Body of pancreas (tissue), 4 donors: ENCODE data around the gene ULK4. TPM values are rescaled to one million over a fixed set of nuclear protein-coding genes. Genes with fewer than 3 reads are reported as not detected.
"Not testable (repeated sequence)": the region's sequence is repeated elsewhere in the genome, so short reads cannot be mapped to it uniquely, and the experiment has no call there.

ENCODE experiments used
- ATAC-seq: fragments of 150-250 bp; one replicate; pipeline ENCODE4 v1.9.1; 2016
- DNase-seq, 4 donors: peaks; one replicate each; pipeline ENCODE4 v3.0.0-alpha.2; 2019
- H3K27ac ChIP-seq, 4 donors: fragments of 200-600 bp; sonication (generic); 1 replicate in 3 of 4; 2 replicates in 1 of 4; pipeline versions ENCODE4 v1.5.1 to v1.6.1; 2016 to 2019; ENCODE audit warnings: mild to moderate bottlenecking in 1 of 4, mixed read lengths in 1 of 4, moderate library complexity in 1 of 4
- H3K27me3 ChIP-seq, 2 donors: fragments of 200-600 bp; sonication (generic); one replicate each; pipeline ENCODE4 v1.6.0; 2016; ENCODE audit warnings: mild to moderate bottlenecking in 1 of 2
- H3K36me3 ChIP-seq, 2 donors: fragments of 200-600 bp; sonication (generic); replicated peaks in 1 of 2; 2 replicates each; pipeline ENCODE4 v1.5.1; 2016; ENCODE audit warnings: low read depth in 2 of 2; ENCODE audit not compliant: insufficient read depth in 1 of 2
- H3K4me1 ChIP-seq: fragments of 200-600 bp; sonication (generic); one replicate; pipeline ENCODE4 v1.6.0; 2016
- H3K4me3 ChIP-seq, 2 donors: fragments of 200-600 bp; sonication (generic); 1 replicate in 1 of 2; 2 replicates in 1 of 2; pipeline ENCODE4 v1.5.1; 2016 to 2019
- H3K9me3 ChIP-seq, 3 donors: fragments of 200-600 bp; sonication (generic); 1 replicate in 2 of 3; 2 replicates in 1 of 3; pipeline ENCODE4 v1.5.1; 2016
- CTCF ChIP-seq, 7 experiments: fragments of 450-650 bp in 4 of 7; fragments of 200-600 bp in 3 of 7; sonication (generic) in 3 of 7; IDR thresholded peaks; one replicate each; pipeline ENCODE4 v1.5.1; 2016 to 2019; ENCODE audit warnings: antibody characterized with exemption in 7 of 7
- POLR2A ChIP-seq, 3 donors: fragments of 450-650 bp; IDR thresholded peaks; one replicate each; pipeline ENCODE4 v1.6.1; 2016; ENCODE audit warnings: antibody characterized with exemption in 3 of 3, mild to moderate bottlenecking in 2 of 3
- WGBS, 2 donors: methylation state at CpG; one replicate each; pipeline ENCODE4 v1.1.5; 2017; 5-methylcytosine and 5-hydroxymethylcytosine counted together
- intact Hi-C: fragments of 100-400 bp; cut with DNase I; formaldehyde crosslinking; loops from one replicate; pipeline ENCODE4 v1.15.1; 2023
- total RNA-seq, 2 donors: library from RNA; depleted of rRNA; stranded (reverse); fragments of >200 nt; gene quantifications; one replicate each; pipeline ENCODE4 v1.1.0, GENCODE V29; 2016

The ULK4 gene
- total RNA-seq, 2 donors from 2014 or later: 7.3 to 12.5 TPM

DNA sequence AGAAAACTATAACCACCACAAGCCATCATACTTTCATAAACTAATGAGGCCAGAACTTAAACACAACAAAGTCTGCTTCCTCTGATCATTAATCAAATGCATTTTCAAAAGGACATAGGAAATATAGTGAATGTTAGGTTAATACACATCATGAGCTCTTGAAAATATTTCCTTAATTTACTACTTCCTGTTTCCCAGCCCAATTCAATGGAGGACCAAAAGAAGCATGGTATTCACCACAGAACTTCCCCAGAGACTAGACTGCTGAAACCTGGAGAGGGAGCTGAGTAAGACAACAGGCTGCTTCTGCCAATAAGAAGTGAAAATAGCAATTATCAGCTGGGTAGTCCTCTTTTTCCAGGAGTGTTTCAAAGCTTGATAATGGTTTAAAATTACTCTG, 250.3 kb downstream of the ULK4 start:
- TF ChIP-seq POLR2A (IDR thresholded peaks at IDR 0.05) (no peak), CTCF (IDR thresholded peaks at IDR 0.05) (no peak)
- Histone ChIP-seq H3K27ac (no peak overlapping the region), H3K4me3 (no peak overlapping the region), H3K4me1 (no peaks in the 10 kb centered on the region), H3K27me3 (no peaks in the 10 kb centered on the region), H3K36me3 (no peaks in the 10 kb centered on the region), H3K9me3 (no peaks in the 10 kb centered on the region)
- intact Hi-C loops: no loop called here
- ATAC-seq (no peak), DNase-seq (no peak)

GRCh38 chr3:41710646-41711388, 251.1 kb downstream of the ULK4 start:
- Histone ChIP-seq H3K4me3 (no peak overlapping the region), H3K36me3 (no peaks in the 10 kb centered on the region), H3K9me3 (no peaks in the 10 kb centered on the region), H3K27me3 (no peaks in the 10 kb centered on the region), H3K27ac (no peak overlapping the region), H3K4me1 (no peaks in the 10 kb centered on the region)
- ATAC-seq (no peak), DNase-seq (no peak)
- TF ChIP-seq POLR2A (IDR thresholded peaks at IDR 0.05) (no peak), CTCF (IDR thresholded peaks at IDR 0.05) (no peak)
- intact Hi-C loops: no loop called here
- 91 to 96% methylated on average over 8 of the region's 8 CpGs for WGBS, 2 donors

GRCh38 chr3:41709213-41709612, 252.7 kb downstream of the ULK4 start:
- ATAC-seq, H3K27ac ChIP-seq, H3K4me3 ChIP-seq, H3K36me3 ChIP-seq, H3K9me3 ChIP-seq, H3K27me3 ChIP-seq, DNase-seq, intact Hi-C loops, H3K4me1 ChIP-seq: not testable (repeated sequence)
- 92 to 99% methylated on average over 8 of the region's 8 CpGs for WGBS, 2 donors

DNA sequence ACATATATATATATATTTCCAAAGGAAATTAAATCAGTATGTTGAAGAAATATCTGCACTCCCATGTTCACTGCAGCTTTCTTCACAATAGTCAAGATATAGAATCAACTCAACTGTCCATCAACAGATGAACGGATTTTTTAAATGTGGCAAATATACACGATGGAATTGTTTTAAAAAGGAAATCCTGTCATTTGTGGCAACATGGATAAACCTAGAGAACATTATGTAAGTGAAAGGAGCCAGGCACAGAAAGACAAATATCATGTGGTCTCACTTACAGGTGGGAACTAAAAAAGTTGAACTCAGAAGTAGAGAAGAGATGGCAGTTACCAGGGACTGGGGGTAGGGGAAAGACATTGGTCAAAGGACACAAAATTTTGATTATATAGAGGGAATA, 253.7 kb downstream of the ULK4 start:
- 74 to 80% methylated on average over 2 of the region's 2 CpGs for WGBS, 2 donors
- intact Hi-C loops: no loop called here
- Histone ChIP-seq H3K27me3 (no peaks in the 10 kb centered on the region), H3K4me1 (no peaks in the 10 kb centered on the region), H3K4me3 (no peak overlapping the region), H3K27ac (no peak overlapping the region), H3K36me3 (no peaks in the 10 kb centered on the region), H3K9me3 (no peaks in the 10 kb centered on the region)
- TF ChIP-seq POLR2A (IDR thresholded peaks at IDR 0.05): no peak
- no peak for TF ChIP-seq CTCF (IDR thresholded peaks at IDR 0.05)
- ATAC-seq (no peak), DNase-seq (no peak)

- intact Hi-C loops: no loop called here
- TF ChIP-seq CTCF (IDR thresholded peaks at IDR 0.05): no peak
- ATAC-seq (no peak), DNase-seq (no peak)
- Histone ChIP-seq H3K9me3 (no peaks in the 10 kb centered on the region), H3K4me3 (no peak overlapping the region), H3K27me3 (no peaks in the 10 kb centered on the region), H3K4me1 (no peaks in the 10 kb centered on the region), H3K27ac (no peak overlapping the region), H3K36me3 (no peaks in the 10 kb centered on the region)
- WGBS, 2 donors: 89 to 94% methylated on average over 7 of the region's 7 CpGs
Observed at GRCh38 chr3:41705893-41706292, 256.0 kb downstream of the ULK4 start.
